NCI-H187 (cell line): Measurements from ENCODE around the gene P4HA3.
A peak's percentile ranks its signal among the peaks of the same experiment; 100 is the strongest.

Experiments
- DNase-seq, 2 experiments: peaks; one replicate each; lab custom pipeline; 2025; lab: John Stamatoyannopoulos, UW

The P4HA3 gene

GRCh38 chr11:74265256-74265655 lies 46.2 kb downstream of the P4HA3 start:
- DNase-seq: no peak

DNA sequence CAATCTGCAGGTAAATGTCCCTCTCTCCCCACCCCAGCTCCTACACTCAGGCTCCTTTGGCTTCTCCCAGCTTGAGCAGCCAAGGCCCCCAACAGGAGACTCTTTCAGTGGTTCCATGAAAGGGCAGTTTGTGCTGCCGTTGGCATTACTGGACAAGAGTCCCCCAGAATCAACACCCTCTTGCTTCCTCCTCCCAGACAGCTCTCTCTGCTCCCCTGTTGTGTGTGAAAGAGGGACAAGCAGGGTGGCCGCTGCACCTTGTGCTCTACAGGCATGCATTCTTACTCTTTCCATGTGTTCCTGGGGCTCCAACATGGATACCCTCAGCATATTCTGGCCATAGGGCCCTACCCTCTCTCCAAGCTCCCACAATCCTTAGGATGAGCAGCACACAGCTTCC lies 48.7 kb downstream of the P4HA3 start:
- DNase-seq: no peak

- DNase-seq: no peak
Measured at GRCh38 chr11:74257959-74258553, 53.4 kb downstream of the P4HA3 start.

GRCh38 chr11:74256378-74257133 lies 54.9 kb downstream of the P4HA3 start:
- no peak for DNase-seq

DNA sequence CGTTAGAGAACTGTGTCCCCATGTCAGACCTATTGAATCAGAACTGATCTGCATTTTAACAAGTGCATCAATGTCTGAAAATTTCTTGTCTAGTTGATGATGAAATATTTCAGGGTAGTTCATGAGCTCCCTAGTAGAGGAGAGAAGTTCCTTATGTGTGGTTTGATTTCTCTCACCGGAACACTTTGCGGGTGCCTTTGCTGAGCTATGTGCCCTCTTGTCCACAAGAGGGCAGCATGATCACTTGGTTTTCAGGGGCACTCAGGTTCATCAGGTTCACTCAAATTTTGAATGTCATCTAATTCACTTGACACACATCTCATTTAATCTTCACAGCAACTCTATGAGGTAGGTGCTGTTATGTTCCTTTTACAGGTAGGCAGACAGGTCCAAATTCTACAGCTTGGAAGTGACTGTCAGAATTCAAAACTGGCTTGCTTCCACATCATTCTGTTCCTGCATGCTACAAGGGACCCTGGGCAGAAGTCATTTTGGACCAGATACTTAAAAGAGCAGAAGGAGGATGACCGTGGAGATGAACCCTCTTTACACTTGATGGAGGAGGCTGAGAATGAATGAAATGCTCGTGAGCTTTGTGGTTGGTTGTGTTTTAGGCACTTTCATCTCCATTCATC lies 55.6 kb downstream of the P4HA3 start:
- DNase-seq: peak; percentile 5 to 12

DNA sequence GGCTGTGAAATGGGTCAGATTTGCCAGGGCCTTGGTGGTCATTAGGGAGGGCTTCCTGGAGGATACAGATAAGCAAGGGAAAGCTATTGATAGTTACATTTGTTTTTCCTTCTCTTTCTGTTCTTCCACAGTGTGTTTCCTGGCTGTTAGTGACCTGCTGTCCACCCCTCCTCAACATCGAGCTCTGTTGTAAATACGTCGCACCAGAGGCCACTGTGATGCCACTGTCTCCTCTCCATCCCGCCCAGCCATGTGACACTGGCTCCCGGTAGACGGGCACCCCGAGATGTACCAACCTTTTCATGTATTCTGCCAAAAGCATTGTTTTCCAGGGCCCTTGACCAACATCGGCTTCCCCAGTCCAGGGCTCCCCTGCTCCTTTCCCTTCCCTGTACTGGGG lies 58.1 kb downstream of the P4HA3 start:
- DNase-seq: no peak

GRCh38 chr11:74249496-74249895 lies 61.9 kb downstream of the P4HA3 start:
- no peak for DNase-seq

DNA sequence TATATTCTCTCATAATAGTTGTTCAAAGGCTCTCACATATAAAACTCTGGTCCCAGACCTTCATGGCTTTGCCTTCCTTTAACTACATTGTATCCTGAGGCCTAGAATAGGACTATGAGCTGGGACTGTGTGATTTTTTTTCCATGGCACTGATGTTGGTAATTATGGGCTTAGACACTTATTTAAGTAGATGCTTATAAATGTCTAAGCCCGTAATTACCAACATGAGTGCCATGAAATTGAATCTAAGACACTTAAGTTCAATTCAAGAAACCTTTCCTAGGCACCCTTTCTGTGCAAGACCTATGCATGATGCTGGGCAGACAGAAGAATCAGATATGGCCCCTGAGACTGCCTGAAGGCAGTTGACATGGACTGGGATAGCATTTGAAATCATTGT lies 63.0 kb downstream of the P4HA3 start:
- DNase-seq: no peak

DNA sequence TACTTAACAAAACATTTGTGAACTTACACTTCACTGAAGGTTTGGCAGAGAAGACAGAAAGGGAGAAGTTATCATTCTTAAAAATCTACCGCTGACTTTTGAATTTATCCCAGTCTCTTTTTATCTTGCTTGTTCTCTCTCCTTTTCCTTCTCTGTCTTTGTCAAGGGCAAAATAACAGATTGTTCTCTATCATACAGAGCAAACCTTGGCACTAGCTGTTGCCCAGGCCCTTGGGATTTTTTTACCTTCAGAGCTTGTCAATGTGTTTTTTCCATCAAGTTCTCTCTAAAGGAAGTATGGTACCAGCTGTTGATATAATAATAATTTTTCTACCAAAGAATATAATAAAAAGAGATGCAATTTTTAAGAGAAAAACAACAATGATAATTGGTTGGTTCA lies 73.2 kb downstream of the P4HA3 start:
- DNase-seq: no peak

DNA sequence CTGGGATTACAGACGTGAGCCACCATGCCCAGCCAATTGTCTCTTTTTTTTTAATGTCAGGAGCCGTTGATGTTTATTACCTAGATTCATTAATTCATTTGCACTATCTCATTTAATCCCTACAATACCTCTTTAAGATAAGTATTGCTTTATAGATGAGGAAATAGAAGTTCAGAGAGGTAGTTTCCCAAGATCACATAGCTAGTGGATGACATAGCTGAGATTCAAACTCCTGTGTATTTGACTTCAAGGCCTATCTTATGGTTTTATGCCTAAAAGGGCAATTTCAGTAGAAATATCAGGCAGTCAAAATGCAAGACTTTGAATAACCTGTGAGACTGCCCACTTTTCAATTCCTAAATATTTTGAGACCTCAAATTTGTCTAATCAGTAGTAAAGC lies 73.9 kb downstream of the P4HA3 start:
- DNase-seq: no peak

DNA sequence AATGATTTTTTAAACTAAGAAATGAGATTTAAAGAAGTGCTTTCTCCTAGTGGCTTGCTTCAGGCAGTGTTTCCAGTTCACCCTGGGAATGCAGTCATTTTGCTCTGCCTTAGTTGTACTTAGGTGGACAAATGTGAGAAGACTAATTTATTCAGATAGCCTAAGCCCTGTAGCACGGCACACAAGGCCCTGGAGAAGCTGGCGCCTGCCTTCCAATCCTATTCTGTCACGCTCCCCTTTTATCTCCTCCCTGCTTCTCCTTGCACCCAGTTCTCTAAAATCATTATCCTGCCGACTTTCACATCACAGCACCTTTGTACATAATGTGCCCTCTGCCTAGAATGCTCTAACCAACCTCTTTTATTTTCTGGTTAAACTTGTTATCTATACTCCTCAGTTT lies 76.3 kb downstream of the P4HA3 start:
- no peak for DNase-seq

- no peak for DNase-seq
Measured at GRCh38 chr11:74233683-74234082, 77.8 kb downstream of the P4HA3 start.

DNA sequence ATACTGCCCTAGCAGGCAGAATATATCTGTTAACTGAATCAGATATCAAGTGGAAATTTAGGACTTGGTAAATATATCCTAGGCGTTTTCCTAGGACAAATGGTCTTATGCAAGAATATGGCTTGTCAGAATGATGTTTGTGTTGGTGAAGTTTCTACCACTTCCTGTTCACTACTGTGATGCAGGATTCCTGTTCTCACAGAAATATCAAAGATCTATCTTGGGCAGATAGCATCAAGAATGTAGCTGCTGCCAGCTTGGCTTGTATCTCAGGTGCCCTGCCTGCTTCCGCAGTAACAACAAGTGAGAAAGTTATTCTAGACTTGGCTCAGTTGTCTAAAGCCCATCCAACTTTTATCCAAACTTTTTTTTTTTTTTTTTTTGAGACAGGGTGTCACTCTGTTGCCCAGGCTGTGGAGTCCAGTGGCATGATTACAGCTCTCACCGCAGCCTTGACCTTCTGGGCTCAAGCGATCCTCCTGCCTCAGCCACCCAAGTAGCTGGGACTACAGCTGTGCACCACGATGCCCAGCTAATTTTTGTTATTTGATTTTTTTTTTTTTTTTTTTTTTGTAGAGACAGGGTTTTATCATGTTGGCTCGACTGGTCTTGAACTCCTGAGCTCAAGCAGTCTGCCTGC lies 79.0 kb downstream of the P4HA3 start:
- DNase-seq: no peak

DNA sequence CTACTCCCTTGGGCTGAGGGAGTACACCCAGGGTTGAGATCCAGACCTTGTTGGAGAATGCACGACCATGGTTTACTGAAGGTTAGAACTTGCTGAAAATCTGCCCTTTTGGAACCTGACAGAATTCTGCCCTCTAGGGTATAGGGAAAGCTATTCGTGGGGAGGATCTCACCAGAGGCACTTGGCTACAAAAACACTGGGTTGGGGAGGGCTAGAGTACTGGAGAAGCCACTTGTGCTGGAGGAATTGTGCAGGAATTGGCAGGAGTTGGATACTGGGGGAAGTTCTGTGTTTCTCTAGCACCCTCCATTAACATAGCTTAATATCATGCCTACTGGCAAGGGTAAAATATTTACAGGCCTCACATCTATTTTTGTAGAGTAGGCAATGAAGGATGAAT lies 84.5 kb downstream of the P4HA3 start:
- no peak for DNase-seq

DNA sequence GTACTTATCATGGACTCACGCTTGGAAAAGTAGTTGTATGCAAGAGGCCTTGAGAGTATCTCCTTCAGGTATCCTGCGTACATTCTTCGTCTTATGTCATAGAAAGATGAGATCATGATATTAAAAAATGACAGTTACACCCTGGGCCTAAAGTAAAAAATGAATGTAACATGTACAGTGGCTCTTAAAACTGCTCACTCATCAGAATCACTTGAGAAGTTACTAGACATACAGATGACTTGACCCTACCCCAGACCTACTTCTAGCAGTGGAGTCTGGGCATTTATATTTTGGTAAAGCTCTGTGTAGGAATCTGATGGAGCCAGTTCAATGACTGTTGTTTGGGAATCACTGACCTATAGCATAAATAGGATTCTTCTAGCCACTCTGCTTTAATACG lies 85.9 kb downstream of the P4HA3 start:
- no peak for DNase-seq

DNA sequence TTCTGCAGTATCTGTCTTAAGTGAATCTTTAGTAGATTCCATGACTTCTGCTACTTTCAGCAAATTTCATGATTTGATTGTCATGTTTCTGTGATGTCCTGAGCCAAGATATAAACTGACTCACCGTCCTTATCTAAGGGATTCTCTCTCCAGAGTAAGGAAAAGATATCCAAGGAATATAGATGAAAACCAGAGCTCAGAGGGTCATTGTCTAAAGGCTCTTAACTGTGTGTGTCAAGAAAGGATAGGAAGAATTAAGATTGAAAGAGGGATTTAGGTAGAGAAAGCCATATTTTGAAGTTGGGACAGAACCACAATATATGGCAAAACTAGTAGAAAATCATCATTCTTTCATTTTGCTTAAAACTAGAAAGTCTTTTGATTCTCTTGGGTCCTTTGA lies 89.6 kb downstream of the P4HA3 start:
- DNase-seq: no peak

DNA sequence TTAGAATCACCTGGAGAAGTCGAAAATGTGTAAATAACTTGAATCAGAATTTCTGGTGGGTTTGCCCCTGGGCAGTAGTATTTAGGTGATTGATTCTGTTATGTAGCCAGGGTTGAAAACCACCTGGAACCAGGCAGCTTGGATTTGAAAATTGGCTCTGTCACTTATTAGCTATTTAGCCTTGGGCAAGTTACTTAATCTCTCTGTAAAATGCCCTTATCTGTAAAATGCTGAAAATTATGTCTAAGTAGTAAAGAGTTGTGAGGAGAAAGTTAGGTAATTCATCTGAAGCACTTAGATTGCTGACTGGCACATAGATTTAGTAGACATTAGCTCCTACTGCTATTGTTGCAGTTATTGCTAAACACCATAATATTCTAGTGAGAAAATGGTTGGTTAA lies 91.1 kb downstream of the P4HA3 start:
- DNase-seq: no peak
